Subcutaneous abdominal adipose tissue (tissue), 5 donors: ENCODE data around the gene MYBPC1.

ENCODE experiments used
- H3K27ac ChIP-seq: one replicate; pipeline ENCODE4 v1.7.0; 2013; ENCODE audit warnings: low read depth, mild to moderate bottlenecking, inconsistent platforms, low read length, moderate library complexity
- H3K27me3 ChIP-seq, 5 donors: one replicate each; pipeline ENCODE4 v1.7.0; 2013; ENCODE audit warnings: low read length in 5 of 5, inconsistent platforms in 1 of 5; ENCODE audit not compliant: control insufficient read depth in 5 of 5, insufficient read depth in 4 of 5
- H3K36me3 ChIP-seq, 5 donors: one replicate each; pipeline ENCODE4 v1.7.0; 2013; ENCODE audit warnings: low read length in 5 of 5; ENCODE audit not compliant: control insufficient read depth in 5 of 5, insufficient read depth in 5 of 5
- H3K4me1 ChIP-seq, 5 donors: one replicate each; pipeline ENCODE4 v1.7.0; 2013; ENCODE audit warnings: low read length in 5 of 5, mild to moderate bottlenecking in 3 of 5, moderate library complexity in 1 of 5; ENCODE audit not compliant: control insufficient read depth in 5 of 5, insufficient read depth in 5 of 5
- H3K4me3 ChIP-seq, 5 donors: one replicate each; pipeline ENCODE4 v1.7.0; 2013; ENCODE audit warnings: low read length in 5 of 5, low read depth in 1 of 5
- H3K9ac ChIP-seq, 5 donors: one replicate each; pipeline ENCODE4 v1.7.0; 2013; ENCODE audit warnings: low read length in 5 of 5, mild to moderate bottlenecking in 4 of 5, moderate library complexity in 3 of 5
- H3K9me3 ChIP-seq, 5 donors: one replicate each; pipeline ENCODE4 v1.7.0; 2013; ENCODE audit warnings: low read length in 5 of 5; ENCODE audit not compliant: control insufficient read depth in 5 of 5
- donor health status: healthy.
- donor health status: healthy.
- donor health status: healthy.
- donor health status: healthy.
- donor health status: healthy.

Gene MYBPC1

DNA sequence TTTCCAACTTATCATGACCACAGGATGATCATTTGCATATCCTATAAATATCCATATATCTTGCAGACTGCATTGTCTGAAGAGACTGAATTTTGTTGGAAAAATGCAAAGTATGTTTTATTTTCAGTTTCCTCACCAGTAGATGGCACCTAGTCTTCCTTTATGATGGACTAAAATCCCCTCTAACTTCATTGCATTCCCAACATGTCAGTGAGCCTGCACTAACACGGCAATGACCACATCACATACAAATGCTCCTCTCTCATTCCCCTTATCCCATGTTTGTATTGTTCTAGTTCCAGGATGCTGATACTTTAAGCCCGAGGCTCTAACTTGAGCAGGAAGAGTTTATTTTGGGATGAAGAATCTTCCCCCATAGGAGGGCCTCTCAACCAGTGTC, 24.7 kb upstream of the MYBPC1 start:
- no peaks in the 10 kb centered on the region for H3K9me3 ChIP-seq
- H3K36me3 ChIP-seq = no peaks in the 10 kb centered on the region
- no peak overlapping the region for H3K4me3 ChIP-seq
- no peak overlapping the region for H3K27ac ChIP-seq
- peaks cover 0 to 3% (median 0%) of the 10 kb centered on the region in 5 donors for H3K27me3 ChIP-seq
- no peaks in the 10 kb centered on the region for H3K4me1 ChIP-seq
- H3K9ac ChIP-seq = no peak overlapping the region

DNA sequence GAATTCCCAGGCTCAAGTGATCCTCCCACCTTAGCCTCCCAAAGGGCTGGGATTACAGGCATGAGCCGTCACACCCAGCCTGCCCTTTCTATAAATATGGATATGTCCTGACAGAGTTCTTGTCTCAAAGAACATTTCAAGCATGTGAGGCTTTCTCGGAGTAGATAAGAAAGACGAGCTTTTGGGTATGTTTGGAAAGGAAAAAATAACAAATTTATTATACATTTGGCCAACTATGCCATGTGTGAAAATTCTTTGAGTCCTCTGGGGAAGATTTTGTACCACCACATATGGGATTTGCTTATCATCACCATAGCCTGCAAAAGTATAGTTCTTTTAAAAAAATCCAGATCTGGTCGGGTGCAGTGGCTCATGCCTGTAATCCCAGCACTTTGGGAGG, 23.7 kb upstream of the MYBPC1 start:
- Histone ChIP-seq H3K36me3 (no peaks in the 10 kb centered on the region), H3K27ac (no peak overlapping the region), H3K4me1 (no peaks in the 10 kb centered on the region), H3K9ac (no peak overlapping the region), H3K27me3 (peaks cover 0 to 3% (median 0%) of the 10 kb centered on the region in 5 donors), H3K4me3 (no peak overlapping the region), H3K9me3 (no peaks in the 10 kb centered on the region)

DNA sequence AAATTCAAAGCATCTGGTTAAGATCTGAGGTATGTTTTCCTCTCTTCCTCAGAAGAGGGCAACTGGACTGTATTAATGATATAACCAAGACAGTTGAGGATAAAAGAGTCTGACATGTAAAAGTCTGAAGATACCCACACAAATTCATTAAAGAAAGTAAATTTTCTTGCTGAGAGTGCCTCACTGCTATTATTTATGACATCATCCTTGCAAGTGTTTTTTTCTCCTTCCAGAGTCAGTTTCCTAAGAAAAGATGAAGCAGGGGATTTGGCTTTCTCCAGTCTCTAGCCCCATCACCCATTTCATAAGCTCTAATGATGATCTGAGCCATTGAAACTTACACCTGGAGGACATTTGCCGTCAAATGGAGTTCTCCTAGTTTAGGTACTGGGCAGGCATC, 21.0 kb upstream of the MYBPC1 start:
- Histone ChIP-seq H3K36me3 (no peaks in the 10 kb centered on the region), H3K9ac (no peak overlapping the region), H3K4me3 (no peak overlapping the region), H3K4me1 (no peaks in the 10 kb centered on the region), H3K27me3 (no peaks in the 10 kb centered on the region), H3K9me3 (no peaks in the 10 kb centered on the region), H3K27ac (no peak overlapping the region)

DNA sequence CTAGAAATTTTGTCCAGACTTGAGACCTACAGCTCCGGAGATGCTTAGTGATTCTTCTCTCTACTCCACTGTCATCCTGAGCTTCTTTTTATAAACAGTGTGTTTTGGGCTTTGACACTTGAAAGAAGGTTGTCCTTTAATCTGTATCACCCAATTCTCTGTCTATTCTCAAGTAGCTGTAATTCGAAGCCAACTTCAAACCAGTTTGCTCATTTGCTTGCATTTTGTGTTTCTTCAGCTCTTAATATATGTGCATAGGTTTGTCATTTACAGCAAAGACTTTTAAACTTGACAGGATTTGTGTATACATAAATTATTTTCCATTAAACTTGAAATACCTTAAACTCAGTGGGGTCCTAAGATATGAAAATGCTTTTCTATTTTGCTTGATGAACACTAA, 16.4 kb upstream of the MYBPC1 start:
- H3K27ac ChIP-seq = no peak overlapping the region
- no peak overlapping the region for H3K4me3 ChIP-seq
- no peaks in the 10 kb centered on the region for H3K9me3 ChIP-seq

DNA sequence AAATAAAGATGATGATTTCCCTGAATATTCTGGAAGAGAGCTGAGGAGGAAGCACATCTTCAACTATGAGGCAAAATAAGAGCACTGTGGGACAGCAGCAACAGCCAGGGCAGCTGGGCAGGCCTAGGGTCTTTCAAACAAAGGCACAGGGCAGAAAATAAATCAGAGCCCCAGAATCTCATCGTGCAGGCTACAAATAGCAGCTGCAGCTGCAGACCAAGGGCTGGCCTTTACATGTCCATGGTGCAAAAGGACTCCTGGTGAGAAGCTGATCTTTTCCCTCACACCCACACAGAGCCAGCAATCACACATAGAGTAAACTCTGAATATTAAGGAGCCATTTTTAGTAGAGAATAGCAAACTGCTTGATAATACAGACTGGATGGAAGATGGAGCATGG, 13.6 kb upstream of the MYBPC1 start:
- Histone ChIP-seq H3K36me3 (no peaks in the 10 kb centered on the region), H3K9me3 (no peaks in the 10 kb centered on the region), H3K27me3 (no peaks in the 10 kb centered on the region), H3K4me1 (no peaks in the 10 kb centered on the region), H3K4me3 (no peak overlapping the region), H3K27ac (no peak overlapping the region), H3K9ac (no peak overlapping the region)

More for the DNA sequence above, 16.4 kb upstream of the MYBPC1 start:
- Histone ChIP-seq H3K4me1 (no peaks in the 10 kb centered on the region), H3K27me3 (no peaks in the 10 kb centered on the region), H3K36me3 (no peaks in the 10 kb centered on the region), H3K9ac (no peak overlapping the region)

DNA sequence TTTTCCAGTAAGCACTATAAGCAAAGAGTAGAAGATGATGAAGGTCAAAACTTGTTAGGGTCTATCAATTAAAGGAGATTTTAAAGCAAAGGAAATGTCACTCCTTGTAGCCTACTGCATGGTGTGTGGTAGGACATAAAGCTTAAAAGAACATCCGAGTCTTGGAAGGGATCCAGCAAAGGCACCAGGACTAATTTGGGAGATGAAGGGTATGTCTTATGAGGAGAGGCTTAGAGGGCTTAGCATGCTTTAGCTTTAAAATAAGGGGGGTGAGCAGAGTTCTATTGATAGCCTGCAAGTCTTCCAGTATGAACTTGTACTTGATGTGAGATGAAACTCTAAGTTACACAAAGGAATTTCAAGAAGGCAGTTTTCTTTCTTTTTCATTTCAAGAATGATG, 11.8 kb upstream of the MYBPC1 start:
- H3K27me3 ChIP-seq = no peaks in the 10 kb centered on the region
- H3K27ac ChIP-seq = no peak overlapping the region
- no peaks in the 10 kb centered on the region for H3K36me3 ChIP-seq
- H3K9ac ChIP-seq = no peak overlapping the region
- H3K9me3 ChIP-seq = no peaks in the 10 kb centered on the region
- no peak overlapping the region for H3K4me3 ChIP-seq
- no peaks in the 10 kb centered on the region for H3K4me1 ChIP-seq

DNA sequence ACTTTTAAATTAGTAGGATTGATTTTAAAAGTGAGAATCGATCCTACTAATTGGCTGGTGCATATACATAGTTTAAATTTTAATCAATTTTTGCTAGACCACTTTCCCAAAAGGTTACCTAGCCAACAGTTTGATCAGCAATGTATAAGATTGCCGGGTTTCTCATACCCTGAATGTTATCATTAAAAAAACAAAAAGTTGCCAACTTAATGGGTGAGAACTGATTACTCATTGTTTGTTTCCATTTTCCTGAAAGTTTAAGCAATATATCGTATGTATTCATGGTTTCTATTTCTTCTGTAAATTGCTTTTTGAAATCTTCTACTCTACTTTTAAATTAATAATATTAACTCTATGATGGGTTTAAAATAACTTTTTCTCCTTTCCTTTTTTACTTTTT, 4.4 kb upstream of the MYBPC1 start:
- peaks cover 0 to 10% (median 0%) of the 10 kb centered on the region in 5 donors for H3K4me1 ChIP-seq
- H3K9me3 ChIP-seq = no peaks in the 10 kb centered on the region
- H3K27ac ChIP-seq = no peak overlapping the region
- H3K4me3 ChIP-seq = no peak overlapping the region
- H3K9ac ChIP-seq = no peak overlapping the region
- no peaks in the 10 kb centered on the region for H3K36me3 ChIP-seq
- H3K27me3 ChIP-seq = no peaks in the 10 kb centered on the region

DNA sequence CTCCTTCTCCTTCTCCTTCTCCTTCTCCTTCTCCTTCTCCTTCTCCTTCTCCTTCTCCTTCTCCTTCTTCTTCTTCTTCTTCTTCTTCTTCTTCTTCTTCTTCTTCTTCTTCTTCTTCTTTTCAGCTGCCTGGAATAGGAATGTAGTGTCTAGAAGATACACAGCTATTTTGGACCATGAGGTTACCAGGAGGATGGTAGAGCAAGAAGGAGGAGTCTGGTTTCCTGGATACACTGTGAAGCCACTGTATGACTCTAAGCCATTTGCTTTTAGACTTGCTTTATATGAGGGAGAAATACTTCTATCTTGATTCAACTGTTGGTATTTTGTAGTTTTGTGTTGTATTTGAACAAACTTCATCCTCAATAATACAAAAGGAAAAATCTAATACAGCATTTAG, 3.0 kb upstream of the MYBPC1 start:
- Histone ChIP-seq H3K36me3 (no peaks in the 10 kb centered on the region), H3K4me3 (no peak overlapping the region), H3K27me3 (no peaks in the 10 kb centered on the region), H3K9me3 (no peaks in the 10 kb centered on the region), H3K4me1 (peaks cover 0 to 10% (median 0%) of the 10 kb centered on the region in 5 donors), H3K9ac (no peak overlapping the region), H3K27ac (no peak overlapping the region)

DNA sequence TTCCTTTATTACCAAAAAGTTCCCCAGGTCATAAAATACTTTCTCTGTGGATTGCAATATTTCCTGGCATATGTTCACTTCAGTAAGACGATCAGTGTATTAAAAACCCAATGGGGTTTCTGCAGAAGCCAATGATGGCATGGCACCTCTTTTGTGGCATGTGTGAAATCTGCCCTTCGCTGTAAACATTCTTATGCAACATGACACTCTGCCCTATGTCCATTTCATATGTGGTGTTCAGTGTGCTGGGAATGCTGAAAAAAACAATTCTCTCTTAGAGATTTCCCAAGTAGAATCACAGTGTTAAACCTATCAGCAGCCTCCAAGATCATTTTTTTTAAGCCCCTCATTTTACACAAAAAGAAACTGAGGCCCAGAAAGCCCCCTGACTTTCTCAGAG, 2.3 kb upstream of the MYBPC1 start:
- Histone ChIP-seq H3K36me3 (no peaks in the 10 kb centered on the region), H3K27me3 (no peaks in the 10 kb centered on the region), H3K27ac (no peak overlapping the region), H3K9ac (no peak overlapping the region), H3K9me3 (no peaks in the 10 kb centered on the region), H3K4me3 (no peak overlapping the region), H3K4me1 (peaks cover 0 to 10% (median 0%) of the 10 kb centered on the region in 5 donors)

DNA sequence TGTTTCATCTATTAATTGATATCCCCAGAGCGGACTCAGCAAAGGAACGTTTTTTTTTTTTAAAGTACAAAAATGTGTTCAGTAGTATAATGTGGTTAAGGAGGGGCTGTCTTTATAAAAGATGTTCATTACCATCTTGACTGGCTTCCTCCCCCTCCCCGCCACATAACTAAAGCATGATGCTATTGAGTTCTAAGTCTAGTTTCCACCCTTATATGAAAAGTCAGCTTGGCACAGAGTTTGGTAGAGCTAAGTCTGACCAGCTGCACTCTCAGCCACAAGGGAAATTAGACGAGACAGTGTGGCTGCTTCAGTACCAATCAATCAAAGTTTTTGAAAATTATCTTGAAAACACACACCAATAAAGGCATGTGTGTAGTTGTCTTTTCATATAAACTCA, 1.9 kb upstream of the MYBPC1 start:
- Histone ChIP-seq H3K27me3 (no peaks in the 10 kb centered on the region), H3K4me1 (peaks cover 0 to 10% (median 0%) of the 10 kb centered on the region in 5 donors), H3K9me3 (no peaks in the 10 kb centered on the region), H3K4me3 (no peak overlapping the region), H3K9ac (no peak overlapping the region), H3K36me3 (no peaks in the 10 kb centered on the region), H3K27ac (no peak overlapping the region)

DNA sequence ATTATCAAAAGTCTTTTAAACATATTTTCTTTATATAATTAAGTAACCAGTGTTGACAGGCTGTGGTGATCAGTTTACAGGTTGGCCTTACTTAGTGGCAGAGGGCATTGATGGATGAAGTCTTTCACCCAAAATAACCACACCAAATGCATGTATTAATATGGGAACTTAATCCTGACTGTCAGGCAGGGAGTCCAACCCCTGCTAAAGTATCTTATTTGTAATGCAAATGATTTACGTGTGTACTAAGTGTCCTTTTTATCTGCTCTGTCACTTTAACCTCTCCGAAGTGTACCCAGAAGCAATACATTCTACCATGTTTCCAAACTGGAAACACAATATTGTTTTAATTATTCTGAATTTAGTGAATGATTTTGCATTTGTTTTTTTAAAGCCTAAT, 1.4 kb downstream of the MYBPC1 start:
- H3K36me3 ChIP-seq = no peaks in the 10 kb centered on the region
- H3K9me3 ChIP-seq = no peaks in the 10 kb centered on the region
- no peak overlapping the region for H3K27ac ChIP-seq
- H3K4me1 ChIP-seq = peaks cover 0 to 10% (median 0%) of the 10 kb centered on the region in 5 donors
- no peaks in the 10 kb centered on the region for H3K27me3 ChIP-seq
- H3K9ac ChIP-seq = no peak overlapping the region
- no peak overlapping the region for H3K4me3 ChIP-seq
